ENCODE measurements around the gene TIMP1. TPM values are rescaled to one million over a fixed set of nuclear protein-coding genes. Genes with fewer than 3 reads are reported as not detected.

TIMP1 gene
- total RNA-seq, 4 donors from 2014 or later, result 46.5 to 395 (median 89.3) TPM

GRCh38 chrX:47556045-47556623 lies 26.1 kb upstream of the TIMP1 start:
- intact Hi-C loops (cut with DNase I), result no loop called here
- Histone ChIP-seq H3K27ac (peak overlapping the region; percentile 71 to 86 (median 85)), H3K4me3 (replicated peaks in 1 of 3) (peak overlapping the region in 2 of 3 donors; percentile 22 to 23), H3K36me3 (no peaks in the 10 kb centered on the region), H3K9me3 (no peaks in the 10 kb centered on the region), H3K27me3 (no peaks in the 10 kb centered on the region), H3K4me1 (no peaks in the 10 kb centered on the region)
- WGBS, 2 donors, result 0 to 7% methylated on average over 3 to 17 of the region's 20 CpGs
- TF ChIP-seq CTCF (IDR thresholded peaks at IDR 0.05) (no peak), POLR2A (IDR thresholded peaks at IDR 0.05) (peak; percentile 23 to 88)
- peak; percentile 92 to 93 for DNase-seq

- intact Hi-C loops (cut with DNase I), result no loop called here
- Histone ChIP-seq H3K4me1 (peaks cover 0 to 9% of the 10 kb centered on the region in 2 donors), H3K4me3 (replicated peaks in 1 of 3) (no peak overlapping the region), H3K27me3 (no peaks in the 10 kb centered on the region), H3K27ac (no peak overlapping the region), H3K36me3 (peaks cover 0 to 7% of the 10 kb centered on the region in 2 donors), H3K9me3 (no peaks in the 10 kb centered on the region)
- no peak for DNase-seq
- 90 to 95% methylated on average over 3 of the region's 3 CpGs for WGBS, 2 donors
- TF ChIP-seq CTCF (IDR thresholded peaks at IDR 0.05) (no peak), POLR2A (IDR thresholded peaks at IDR 0.05) (no peak)
Observed at GRCh38 chrX:47558436-47558835, 23.8 kb upstream of the TIMP1 start.

GRCh38 chrX:47560179-47560933 lies 21.9 kb upstream of the TIMP1 start:
- H3K4me3 ChIP-seq (replicated peaks in 1 of 3), result peak overlapping the region in 2 of 3 donors; percentile 10 to 49
- TF ChIP-seq CTCF (IDR thresholded peaks at IDR 0.05) (no peak), POLR2A (IDR thresholded peaks at IDR 0.05) (no peak)
- H3K9me3 ChIP-seq, result no peaks in the 10 kb centered on the region
- no peak for DNase-seq
- peaks cover 0 to 9% of the 10 kb centered on the region in 2 donors for H3K4me1 ChIP-seq
- H3K36me3 ChIP-seq, result peaks cover 7 to 22% of the 10 kb centered on the region in 2 donors
- WGBS, 2 donors, result 19 to 34% methylated on average over 10 to 15 of the region's 15 CpGs
- H3K27me3 ChIP-seq, result no peaks in the 10 kb centered on the region
- intact Hi-C loops (cut with DNase I), result no loop called here
- H3K27ac ChIP-seq, result peak overlapping the region; percentile 53 to 94 (median 81)

- Histone ChIP-seq H3K27ac (peak within 1 kb of the TSS; percentile 81 to 99 (median 94)), H3K4me1 (peaks cover 0 to 9% of the 10 kb centered on the region in 2 donors), H3K36me3 (peaks cover 9 to 24% of the 10 kb centered on the region in 2 donors), H3K27me3 (no peaks in the 10 kb centered on the region), H3K4me3 (replicated peaks in 1 of 3) (peak within 1 kb of the TSS in 2 of 3 donors; percentile 49 to 73), H3K9me3 (no peaks in the 10 kb centered on the region)
- TF ChIP-seq CTCF (IDR thresholded peaks at IDR 0.05) (no peak), POLR2A (IDR thresholded peaks at IDR 0.05) (peak in 1 of 2 donors; percentile 80)
- peak; percentile 97 to 98 for DNase-seq
- intact Hi-C loops (cut with DNase I), result no loop called here
- 0% methylated on average over 17 of the region's 59 CpGs; no CpG with 5 or more reads in 1 of the 2 donors for WGBS, 2 donors
Observed at GRCh38 chrX:47560934-47561658, 21.1 kb upstream of the TIMP1 start, which contains the start of gene ARAF. Gene ARAF, plus strand, starts transcription at chrX:47561205. Its CDS starts 1,763 bp downstream, at chrX:47562968.
